Measurements from ENCODE around the gene MEIS3. TPM values are rescaled to one million over a fixed set of nuclear protein-coding genes. Genes with fewer than 3 reads are reported as not detected.

MEIS3 gene
- total RNA-seq, 1 experiment from 2014 or later: 1.9 TPM

GRCh38 chr19:47434088-47434487 is 14.8 kb upstream of the MEIS3 start:
- POLR2A ChIA-PET (ENCODE audit: unreplicated experiment): no interaction called here
- no peaks in the 10 kb centered on the region for H4K20me1 ChIP-seq (ENCODE audit: insufficient read depth)
- TF ChIP-seq EZH2 (IDR thresholded peaks at IDR 0.05; ENCODE audit: low read depth): no peak
- no peak for TF ChIP-seq CTCF (conservative IDR thresholded peaks at IDR 0.05)
- H3K79me2 ChIP-seq (ENCODE audit: low read depth): no peaks in the 10 kb centered on the region
- no TSS peak for BruUV-seq (replicated peaks)
- H3K4me2 ChIP-seq: no peak overlapping the region
- H3K27me3 ChIP-seq (ENCODE audit: insufficient read depth, low read depth): peaks cover 14% of the 10 kb centered on the region
- peaks cover 11% of the 10 kb centered on the region; the same call in 1 of the 2 replicates for H3F3A ChIP-seq (ENCODE audit: insufficient read depth, low read depth)
- H3K9me3 ChIP-seq (ENCODE audit: insufficient read depth, low read depth): no peaks in the 10 kb centered on the region
- H3K4me3 ChIP-seq: no peak overlapping the region
- intact Hi-C loops (cut with micrococcal nuclease; ENCODE audit: unreplicated experiment): no loop called here
- H3K27ac ChIP-seq: no peak overlapping the region
- peaks cover 4% of the 10 kb centered on the region for H3K4me1 ChIP-seq (replicated peaks; ENCODE audit: insufficient read depth)
- no peaks in the 10 kb centered on the region for H3K9me2 ChIP-seq (ENCODE audit: insufficient read depth)
- DNase-seq: no peak
- H2AFZ ChIP-seq: no peak overlapping the region
- no peaks in the 10 kb centered on the region for H3K36me3 ChIP-seq (ENCODE audit: low read depth)
- CTCF ChIA-PET: interaction anchor here (0.5 to 0.6 kb wide), 3 partner anchors 125 to 440 kb away, joined by 4 to 14 read pairs (median 12); no protein-coding TSS in a partner anchor

GRCh38 chr19:47433121-47433520 is 13.8 kb upstream of the MEIS3 start:
- BruUV-seq (replicated peaks): no TSS peak

GRCh38 chr19:47432499-47432898 is 13.2 kb upstream of the MEIS3 start:
- intact Hi-C loops (cut with micrococcal nuclease; ENCODE audit: unreplicated experiment): no loop called here
- CTCF ChIA-PET: no interaction called here

More at GRCh38 chr19:47433121-47433520, 13.8 kb upstream of the MEIS3 start:
- Histone ChIP-seq H3K36me3 (ENCODE audit: low read depth) (no peaks in the 10 kb centered on the region), H3K9me2 (ENCODE audit: insufficient read depth) (no peaks in the 10 kb centered on the region), H3K4me3 (no peak overlapping the region), H3F3A (ENCODE audit: insufficient read depth, low read depth) (peaks cover 21% of the 10 kb centered on the region; the same call in 1 of the 2 replicates), H3K27me3 (ENCODE audit: insufficient read depth, low read depth) (peaks cover 14% of the 10 kb centered on the region), H3K4me2 (no peak overlapping the region), H3K9me3 (ENCODE audit: insufficient read depth, low read depth) (no peaks in the 10 kb centered on the region), H4K20me1 (ENCODE audit: insufficient read depth) (no peaks in the 10 kb centered on the region), H3K27ac (no peak overlapping the region), H2AFZ (no peak overlapping the region), H3K4me1 (replicated peaks; ENCODE audit: insufficient read depth) (peaks cover 14% of the 10 kb centered on the region), H3K79me2 (ENCODE audit: low read depth) (no peaks in the 10 kb centered on the region)
- ChIA-PET CTCF (interaction anchor here (0.5 to 0.7 kb wide), 2 partner anchors 223 to 357 kb away, joined by 3 to 7 read pairs; no protein-coding TSS in a partner anchor), POLR2A (ENCODE audit: unreplicated experiment) (no interaction called here)
- intact Hi-C loops (cut with micrococcal nuclease; ENCODE audit: unreplicated experiment): no loop called here
- DNase-seq: no peak
- TF ChIP-seq CTCF (conservative IDR thresholded peaks at IDR 0.05) (no peak), EZH2 (IDR thresholded peaks at IDR 0.05; ENCODE audit: low read depth) (no peak)

More at GRCh38 chr19:47432499-47432898, 13.2 kb upstream of the MEIS3 start:
- Histone ChIP-seq H4K20me1 (ENCODE audit: insufficient read depth) (no peaks in the 10 kb centered on the region), H3K79me2 (ENCODE audit: low read depth) (no peaks in the 10 kb centered on the region), H3K9me3 (ENCODE audit: insufficient read depth, low read depth) (no peaks in the 10 kb centered on the region), H3K4me2 (no peak overlapping the region), H3K27me3 (ENCODE audit: insufficient read depth, low read depth) (peaks cover 14% of the 10 kb centered on the region), H3K36me3 (ENCODE audit: low read depth) (no peaks in the 10 kb centered on the region), H3K4me1 (replicated peaks; ENCODE audit: insufficient read depth) (peaks cover 20% of the 10 kb centered on the region), H3K9me2 (ENCODE audit: insufficient read depth) (no peaks in the 10 kb centered on the region), H3F3A (ENCODE audit: insufficient read depth, low read depth) (peaks cover 27% of the 10 kb centered on the region), H3K27ac (no peak overlapping the region), H2AFZ (no peak overlapping the region), H3K4me3 (no peak overlapping the region)
- DNase-seq: no peak
- no peak for TF ChIP-seq EZH2 (IDR thresholded peaks at IDR 0.05; ENCODE audit: low read depth)
- no peak for TF ChIP-seq CTCF (conservative IDR thresholded peaks at IDR 0.05)
- no TSS peak for BruUV-seq (replicated peaks)
- POLR2A ChIA-PET (ENCODE audit: unreplicated experiment): no interaction called here

All from PC-9 (cell line).